ENCODE data around the gene TMEM97.

GRCh38 chr17:28270055-28270454, 48.9 kb upstream of the TMEM97 start:
- TF ChIP-seq TAF1 (IDR thresholded peaks at IDR 0.05; ENCODE audit: low read depth), result no peak
- TF ChIP-seq RAD21 (IDR thresholded peaks at IDR 0.05; ENCODE audit: low read depth), result no peak
- no peak for TF ChIP-seq CREB1 (IDR thresholded peaks at IDR 0.05; ENCODE audit: low read depth)
- TF ChIP-seq YY1 (IDR thresholded peaks at IDR 0.05; ENCODE audit: low read depth), result no peak
- TF ChIP-seq USF1 (IDR thresholded peaks at IDR 0.05), result no peak
- no peak for TF ChIP-seq MAX (IDR thresholded peaks at IDR 0.05)
- TF ChIP-seq EP300 (IDR thresholded peaks at IDR 0.05; ENCODE audit: borderline replicate concordance), result no peak
- no peak for TF ChIP-seq REST (IDR thresholded peaks at IDR 0.05; ENCODE audit: low read depth)
- TF ChIP-seq NFIC (IDR thresholded peaks at IDR 0.05), result no peak
- TF ChIP-seq FOXM1 (IDR thresholded peaks at IDR 0.05; ENCODE audit: borderline replicate concordance, low read depth), result no peak
- TF ChIP-seq EGR1 (IDR thresholded peaks at IDR 0.05), result no peak
- TF ChIP-seq CEBPB (IDR thresholded peaks at IDR 0.05), result no peak
- no peak for TF ChIP-seq TCF12 (IDR thresholded peaks at IDR 0.05; ENCODE audit: low read depth)

Measured in Ishikawa (cell line).